DOHH2 (cell line): ENCODE data around the gene BAX.

ENCODE experiments used
- CTCF ChIP-seq: fragments of 200-600 bp; sonication (generic); IDR thresholded peaks from one replicate; pipeline ENCODE4 v1.5.1; 2014; ENCODE audit warnings: antibody characterized with exemption, mild to moderate bottlenecking, low read depth, low read length; ENCODE audit not compliant: poor library complexity, severe bottlenecking
- EZH2phosphoT487 ChIP-seq: fragments of 200-600 bp; sonication (generic); IDR thresholded peaks from 2 replicates; pipeline ENCODE4 v1.6.1; 2017; ENCODE audit warnings: borderline replicate concordance, mild to moderate bottlenecking, antibody characterized with exemption, low read length, moderate library complexity, mixed read lengths

- TF ChIP-seq CTCF (peak; percentile 92), EZH2phosphoT487 (no peak)
Observed at GRCh38 chr19:48999481-49000325, 45.0 kb downstream of the BAX start.
